Muscle layer of duodenum (tissue), 2 donors: ENCODE measurements around the gene ZBTB7A.

Experiments used
- H3K27ac ChIP-seq: one replicate; pipeline ENCODE4 v1.7.0; 2013; ENCODE audit warnings: mild to moderate bottlenecking, low read length
- H3K27me3 ChIP-seq: one replicate; pipeline ENCODE4 v1.7.0; 2013; ENCODE audit warnings: low read depth, mild to moderate bottlenecking, control low read depth, low read length
- H3K36me3 ChIP-seq, 2 donors: one replicate each; pipeline ENCODE4 v1.7.0; 2013; ENCODE audit warnings: low read length in 2 of 2, control low read depth in 1 of 2, mild to moderate bottlenecking in 1 of 2; ENCODE audit not compliant: insufficient read depth in 2 of 2, control insufficient read depth in 1 of 2
- H3K4me1 ChIP-seq, 2 donors: one replicate each; pipeline ENCODE4 v1.7.0; 2013; ENCODE audit warnings: low read length in 2 of 2, mild to moderate bottlenecking in 2 of 2, control low read depth in 1 of 2, moderate library complexity in 1 of 2; ENCODE audit not compliant: insufficient read depth in 2 of 2, control insufficient read depth in 1 of 2
- H3K4me3 ChIP-seq, 2 donors: one replicate each; pipeline ENCODE4 v1.7.0; 2013; ENCODE audit warnings: low read length in 2 of 2, low read depth in 1 of 2, mild to moderate bottlenecking in 1 of 2
- H3K9me3 ChIP-seq, 2 donors: one replicate each; pipeline ENCODE4 v1.7.0; 2013; ENCODE audit warnings: low read length in 2 of 2, control low read depth in 1 of 2, mild to moderate bottlenecking in 1 of 2; ENCODE audit not compliant: control insufficient read depth in 1 of 2
- donor health status: healthy.

Gene ZBTB7A

DNA sequence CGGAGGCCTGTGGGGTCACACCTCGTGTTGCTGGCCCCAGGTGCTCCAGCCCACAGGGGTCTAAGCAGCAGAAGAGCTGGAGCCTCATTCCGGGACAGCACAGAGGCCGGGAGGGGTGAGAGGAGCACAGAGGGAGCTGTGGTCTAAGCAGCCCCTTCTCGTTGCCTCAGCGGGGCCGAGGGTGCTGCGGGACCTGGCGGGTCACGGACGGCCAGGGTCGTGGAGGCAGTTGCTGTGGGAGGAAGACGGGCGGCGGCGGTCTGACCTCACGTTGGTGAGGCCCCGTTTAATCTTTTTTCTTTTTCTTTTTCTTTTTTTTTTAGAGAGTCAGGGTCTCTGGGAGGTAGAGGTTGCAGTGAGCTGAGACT lies 37.5 kb downstream of the ZBTB7A start:
- Histone ChIP-seq H3K36me3 (peaks cover 7 to 51% of the 10 kb centered on the region in 2 donors), H3K9me3 (no peaks in the 10 kb centered on the region), H3K27me3 (no peaks in the 10 kb centered on the region), H3K27ac (no peak overlapping the region), H3K4me1 (peaks cover 0 to 3% of the 10 kb centered on the region in 2 donors), H3K4me3 (no peak overlapping the region)

DNA sequence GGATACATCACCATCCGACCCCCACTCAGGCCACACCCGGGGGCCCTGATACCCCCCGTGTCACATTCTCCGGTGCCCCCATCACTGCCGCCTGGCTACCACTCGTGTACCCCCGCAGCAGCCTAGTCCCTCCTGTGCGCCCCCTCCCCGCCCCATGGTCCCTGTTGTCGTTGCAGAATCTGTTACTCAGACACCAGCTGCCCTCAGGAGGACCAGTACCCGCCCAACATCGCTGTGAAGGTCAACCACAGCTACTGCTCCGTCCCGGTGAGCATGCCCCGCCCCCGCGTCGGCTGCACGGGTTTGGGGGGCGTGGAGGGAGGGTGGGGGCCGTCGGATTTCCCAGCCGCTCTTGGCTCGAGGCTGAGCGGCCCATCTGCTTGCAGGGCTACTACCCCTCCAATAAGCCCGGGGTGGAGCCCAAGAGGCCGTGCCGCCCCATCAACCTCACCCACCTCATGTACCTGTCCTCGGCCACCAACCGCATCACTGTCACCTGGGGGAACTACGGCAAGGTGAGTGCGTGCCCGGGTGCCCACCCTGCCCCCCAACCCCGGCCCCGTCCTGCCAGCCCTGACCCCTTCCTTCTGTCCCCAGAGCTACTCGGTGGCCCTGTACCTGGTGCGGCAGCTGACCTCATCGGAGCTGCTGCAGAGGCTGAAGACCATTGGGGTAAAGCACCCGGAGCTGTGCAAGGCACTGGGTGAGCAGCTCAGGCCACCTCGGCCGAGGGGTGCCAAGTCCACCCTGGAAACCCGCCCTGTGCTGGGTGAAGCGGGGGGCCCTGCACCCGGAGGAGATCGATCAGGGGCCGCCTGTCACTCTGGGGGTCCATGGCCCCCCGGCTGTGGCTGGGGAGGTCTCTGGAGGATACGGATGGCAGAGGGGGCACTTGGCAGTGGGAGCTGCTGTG lies 38.1 kb downstream of the ZBTB7A start:
- Histone ChIP-seq H3K27me3 (no peaks in the 10 kb centered on the region), H3K36me3 (peaks cover 3 to 45% of the 10 kb centered on the region in 2 donors), H3K27ac (no peak overlapping the region), H3K9me3 (no peaks in the 10 kb centered on the region), H3K4me1 (peaks cover 0 to 3% of the 10 kb centered on the region in 2 donors), H3K4me3 (no peak overlapping the region)

DNA sequence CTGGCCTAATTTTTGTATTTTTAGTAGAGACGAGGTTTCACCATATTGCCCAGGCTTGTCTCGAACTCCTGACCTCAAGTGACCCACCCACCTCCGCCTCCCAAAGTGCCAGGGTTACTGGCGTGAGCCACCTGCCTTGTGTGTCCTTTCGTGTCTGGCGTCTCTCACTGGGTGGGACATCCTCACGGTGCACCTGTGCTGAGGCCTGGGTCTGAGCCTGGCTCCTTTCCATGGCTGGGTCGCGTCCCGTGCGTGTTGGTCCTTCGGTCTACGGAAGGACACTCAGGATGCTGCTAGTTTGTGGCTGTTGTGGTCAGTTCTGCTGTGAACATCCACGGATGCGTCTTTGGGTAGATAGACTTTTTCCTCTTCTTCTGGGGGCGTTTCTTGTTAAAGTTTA lies 39.6 kb downstream of the ZBTB7A start:
- H3K36me3 ChIP-seq, result peaks cover 3 to 37% of the 10 kb centered on the region in 2 donors
- no peak overlapping the region for H3K4me3 ChIP-seq
- no peak overlapping the region for H3K27ac ChIP-seq
- peaks cover 0 to 3% of the 10 kb centered on the region in 2 donors for H3K4me1 ChIP-seq
- H3K27me3 ChIP-seq, result no peaks in the 10 kb centered on the region
- H3K9me3 ChIP-seq, result no peaks in the 10 kb centered on the region

DNA sequence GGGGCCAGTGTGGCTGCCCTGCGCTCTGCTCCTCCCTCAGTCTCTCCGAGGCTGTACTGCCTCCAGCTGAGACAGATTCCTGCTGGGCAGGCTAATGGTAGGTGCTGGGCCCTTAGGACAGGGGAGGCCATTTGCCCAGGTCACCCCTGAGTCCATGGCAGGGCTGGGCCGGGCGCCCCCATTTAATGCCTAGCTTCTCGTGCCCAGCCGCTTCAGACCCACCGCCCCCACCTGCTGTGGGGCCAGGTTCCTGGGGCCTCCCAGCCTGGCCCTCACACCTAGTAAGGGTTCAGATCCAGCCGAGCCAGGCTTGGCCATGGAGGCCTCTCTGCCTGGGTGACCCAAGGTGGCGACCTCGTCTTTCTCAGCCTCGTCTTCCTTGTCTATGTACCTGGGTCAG lies 41.4 kb downstream of the ZBTB7A start:
- Histone ChIP-seq H3K4me3 (no peak overlapping the region), H3K4me1 (no peaks in the 10 kb centered on the region), H3K36me3 (peaks cover 3 to 30% of the 10 kb centered on the region in 2 donors), H3K27me3 (no peaks in the 10 kb centered on the region), H3K9me3 (no peaks in the 10 kb centered on the region), H3K27ac (no peak overlapping the region)

GRCh38 chr19:4023600-4024398 lies 42.9 kb downstream of the ZBTB7A start:
- peaks cover 3 to 22% of the 10 kb centered on the region in 2 donors for H3K36me3 ChIP-seq
- H3K4me1 ChIP-seq, result peaks cover 0 to 7% of the 10 kb centered on the region in 2 donors
- H3K9me3 ChIP-seq, result no peaks in the 10 kb centered on the region
- no peak overlapping the region for H3K4me3 ChIP-seq
- no peaks in the 10 kb centered on the region for H3K27me3 ChIP-seq
- H3K27ac ChIP-seq, result no peak overlapping the region

DNA sequence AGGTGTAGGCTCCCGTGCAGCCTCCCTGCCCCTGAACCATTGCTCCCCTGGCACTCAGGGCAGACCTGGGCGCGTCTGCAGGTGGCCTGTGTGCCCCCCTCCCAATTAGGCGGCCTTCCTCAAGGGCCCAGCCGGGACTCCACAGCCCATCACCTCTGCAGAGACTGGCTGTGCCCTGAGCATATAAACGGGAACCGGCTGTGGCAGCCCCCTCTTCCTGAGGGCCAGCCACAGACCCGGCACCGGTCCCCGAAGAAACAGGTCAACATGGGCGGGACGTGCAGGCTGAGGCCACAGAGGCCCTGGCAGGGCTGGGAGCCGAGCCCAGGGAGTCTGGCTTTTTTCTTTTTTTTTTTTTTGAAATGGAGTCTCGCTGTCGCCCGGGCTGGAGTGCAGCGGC lies 47.1 kb downstream of the ZBTB7A start:
- Histone ChIP-seq H3K36me3 (peaks cover 3 to 4% of the 10 kb centered on the region in 2 donors), H3K4me1 (peaks cover 0 to 35% of the 10 kb centered on the region in 2 donors), H3K4me3 (no peak overlapping the region), H3K9me3 (no peaks in the 10 kb centered on the region), H3K27me3 (no peaks in the 10 kb centered on the region), H3K27ac (no peak overlapping the region)

DNA sequence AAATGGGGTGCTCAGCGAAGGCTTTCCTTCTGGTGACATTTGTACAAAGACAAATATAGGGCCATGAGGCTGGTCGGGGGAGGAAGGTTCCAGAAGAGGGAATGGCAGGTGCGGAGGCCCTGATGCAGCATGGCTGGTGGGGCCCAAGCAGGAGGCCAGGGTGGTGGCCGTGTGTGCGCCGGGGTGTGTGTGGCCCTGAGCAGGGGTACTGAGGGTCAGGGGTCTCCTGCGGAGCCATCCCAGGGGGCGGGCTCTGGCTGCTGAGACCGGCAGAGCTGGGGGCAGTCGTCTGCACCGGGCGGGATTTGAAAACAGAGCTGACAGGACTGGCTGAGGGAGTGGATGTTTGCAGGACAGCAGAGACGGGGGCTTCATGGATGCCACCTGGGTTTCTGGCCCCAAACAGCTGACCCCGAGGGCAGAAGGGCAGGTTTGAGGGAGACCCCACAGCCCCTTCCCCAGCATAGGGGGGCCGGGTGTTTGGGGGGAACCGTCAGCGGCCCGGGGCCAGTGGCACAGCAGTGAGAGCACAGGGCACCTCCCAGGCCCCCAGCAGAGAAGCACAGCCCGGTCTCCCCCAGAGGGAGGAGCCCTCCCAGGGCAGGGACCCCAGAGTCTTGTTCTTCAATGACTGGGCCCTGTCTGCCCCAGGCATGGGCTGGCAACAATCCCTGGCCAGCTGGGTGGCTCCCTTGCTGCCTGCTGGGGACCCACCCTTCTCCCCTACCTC lies 47.8 kb downstream of the ZBTB7A start:
- Histone ChIP-seq H3K27ac (no peak overlapping the region), H3K4me3 (no peak overlapping the region), H3K36me3 (peaks cover under 1 to 8% of the 10 kb centered on the region in 2 donors), H3K4me1 (peaks cover 0 to 42% of the 10 kb centered on the region in 2 donors), H3K27me3 (no peaks in the 10 kb centered on the region), H3K9me3 (no peaks in the 10 kb centered on the region)

DNA sequence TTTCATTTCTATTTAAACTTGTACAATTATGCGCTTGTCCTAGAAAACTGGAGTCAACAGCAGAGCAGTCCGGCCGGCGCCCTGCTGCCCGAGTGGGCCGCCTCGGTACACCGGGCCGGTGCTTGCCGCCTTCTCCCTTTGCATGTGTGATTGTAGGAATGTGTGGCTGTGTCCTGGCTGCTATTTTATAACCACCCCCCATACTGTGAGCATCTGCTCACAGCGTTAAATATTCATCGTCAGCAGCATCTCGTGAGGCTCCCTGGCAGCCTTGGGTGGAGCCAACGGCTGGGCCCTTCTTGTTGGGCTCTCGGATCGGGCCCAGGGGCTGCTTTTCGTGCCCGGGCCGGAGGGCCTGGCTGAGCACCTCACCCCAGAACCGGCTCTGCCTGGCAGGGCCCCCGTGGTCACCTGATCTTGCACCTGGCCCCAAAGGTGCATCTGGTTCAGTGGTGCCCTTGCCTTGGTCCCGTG lies 48.5 kb downstream of the ZBTB7A start:
- H3K36me3 ChIP-seq, result peaks cover 9 to 15% of the 10 kb centered on the region in 2 donors
- no peak overlapping the region for H3K27ac ChIP-seq
- H3K4me1 ChIP-seq, result peaks cover 0 to 49% of the 10 kb centered on the region in 2 donors
- no peaks in the 10 kb centered on the region for H3K9me3 ChIP-seq
- H3K4me3 ChIP-seq, result no peak overlapping the region
- no peaks in the 10 kb centered on the region for H3K27me3 ChIP-seq

DNA sequence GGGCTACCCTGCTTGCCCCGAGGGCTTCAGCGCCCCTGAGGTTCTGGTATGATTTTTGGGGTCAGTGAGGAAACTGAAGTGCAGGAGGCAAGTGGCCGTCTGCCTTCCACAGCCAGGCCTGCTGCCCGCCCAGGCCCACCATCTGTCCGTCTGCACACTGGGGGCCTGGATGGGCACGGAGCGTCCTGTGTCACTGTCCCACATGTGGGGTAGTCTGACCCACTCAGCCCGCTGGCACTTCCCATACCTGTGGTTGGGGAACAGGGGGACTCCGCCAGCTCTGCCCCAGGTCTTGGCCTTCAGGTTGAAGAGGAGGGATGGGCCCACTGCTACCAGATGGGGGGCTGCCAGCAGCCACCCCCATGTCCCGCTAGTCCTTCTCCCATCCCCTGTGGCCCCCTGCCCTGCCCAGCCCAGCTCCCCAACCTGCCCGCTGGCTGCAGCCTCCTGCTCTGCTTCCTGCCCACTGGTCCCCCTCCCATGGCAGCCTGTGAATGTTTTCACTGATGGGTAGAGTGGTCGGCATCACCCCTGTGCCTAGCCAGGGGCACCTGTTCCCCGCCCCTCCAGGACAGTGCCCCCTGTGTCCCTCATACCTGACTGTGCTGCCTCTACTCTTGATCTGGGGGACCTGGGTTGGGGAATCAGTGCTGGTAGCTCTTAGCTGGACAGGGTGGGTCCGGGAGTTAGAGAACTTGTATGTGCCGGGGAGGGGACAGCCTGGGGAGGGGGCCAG lies 49.6 kb downstream of the ZBTB7A start:
- Histone ChIP-seq H3K4me3 (no peak overlapping the region), H3K4me1 (peaks cover 0 to 57% of the 10 kb centered on the region in 2 donors), H3K36me3 (peaks cover 9 to 22% of the 10 kb centered on the region in 2 donors), H3K9me3 (no peaks in the 10 kb centered on the region), H3K27me3 (no peaks in the 10 kb centered on the region), H3K27ac (no peak overlapping the region)

DNA sequence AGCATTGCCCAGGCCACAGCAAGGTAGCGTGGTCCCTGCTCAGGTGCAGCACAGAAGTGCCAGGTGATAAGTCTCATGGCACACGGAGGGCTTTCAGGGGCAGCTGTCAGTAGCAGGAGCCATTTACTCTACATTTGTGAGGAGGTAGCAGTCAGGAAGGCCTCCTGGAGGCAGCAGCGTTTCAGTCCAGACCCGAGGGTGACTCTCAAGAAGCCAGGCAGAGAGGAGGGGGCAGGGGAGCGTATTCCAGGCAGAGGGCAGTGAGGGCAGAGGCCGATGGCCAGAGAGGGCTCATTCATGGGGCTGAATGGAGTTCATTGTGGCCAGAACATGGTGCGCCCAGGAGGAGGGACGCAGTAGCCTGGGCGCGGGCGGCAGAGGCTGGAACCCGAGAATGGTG lies 50.2 kb downstream of the ZBTB7A start:
- H3K36me3 ChIP-seq, result peaks cover 9 to 22% of the 10 kb centered on the region in 2 donors

More for the DNA sequence above, 50.2 kb downstream of the ZBTB7A start:
- H3K27me3 ChIP-seq, result no peaks in the 10 kb centered on the region
- H3K9me3 ChIP-seq, result no peaks in the 10 kb centered on the region
- H3K4me1 ChIP-seq, result peaks cover 0 to 58% of the 10 kb centered on the region in 2 donors
- no peak overlapping the region for H3K4me3 ChIP-seq
- no peak overlapping the region for H3K27ac ChIP-seq
